SKM-1 (cell line): ENCODE measurements around the gene LRRK1.

Experiments used
- DNase-seq: peaks from one replicate; lab custom pipeline; 2025; ENCODE audit not compliant: unreplicated experiment; lab: John Stamatoyannopoulos, UW

Gene LRRK1

GRCh38 chr15:100890051-100890720 lies 29.0 kb upstream of the LRRK1 start:
- DNase-seq, result no peak

DNA sequence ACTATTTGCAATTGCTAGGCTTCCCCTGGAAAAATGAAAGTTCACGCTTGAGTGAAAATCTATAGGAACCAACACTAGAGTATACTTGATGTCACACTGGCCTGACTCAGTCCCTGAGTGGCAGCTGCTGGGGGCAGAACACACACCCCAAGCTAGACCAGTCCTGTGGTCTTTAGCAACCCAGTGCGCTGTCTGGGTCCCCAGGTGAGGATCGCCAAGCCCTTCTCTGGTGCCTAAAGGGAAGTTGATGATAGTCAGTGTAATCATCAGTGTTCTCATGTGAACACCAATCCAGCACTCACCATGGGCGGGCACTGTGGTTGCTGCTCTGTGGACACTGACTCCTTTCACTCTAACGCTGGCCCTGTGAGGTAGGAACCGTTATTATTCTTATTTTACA lies 28.3 kb upstream of the LRRK1 start:
- DNase-seq, result no peak

- DNase-seq, result no peak
Observed at GRCh38 chr15:100891307-100892012, 27.7 kb upstream of the LRRK1 start.

DNA sequence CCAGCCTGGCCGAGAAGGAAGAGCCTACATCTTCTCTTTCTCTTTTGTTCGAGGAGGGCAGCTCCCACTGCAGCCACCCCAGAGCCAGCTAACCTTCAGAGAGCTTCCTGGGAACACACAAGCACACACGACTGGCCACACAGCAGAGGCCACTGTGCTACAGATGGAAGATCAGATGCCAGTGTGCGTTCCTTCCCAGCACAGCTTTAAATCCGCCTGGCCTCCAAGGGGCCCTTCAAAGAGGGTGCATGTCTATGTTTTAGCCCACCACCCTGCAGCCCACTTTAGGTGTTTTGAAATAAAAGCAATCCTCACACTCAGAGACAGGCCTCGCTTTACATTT lies 27.2 kb upstream of the LRRK1 start:
- DNase-seq, result no peak

GRCh38 chr15:100893261-100893963 lies 25.7 kb upstream of the LRRK1 start:
- DNase-seq, result no peak

DNA sequence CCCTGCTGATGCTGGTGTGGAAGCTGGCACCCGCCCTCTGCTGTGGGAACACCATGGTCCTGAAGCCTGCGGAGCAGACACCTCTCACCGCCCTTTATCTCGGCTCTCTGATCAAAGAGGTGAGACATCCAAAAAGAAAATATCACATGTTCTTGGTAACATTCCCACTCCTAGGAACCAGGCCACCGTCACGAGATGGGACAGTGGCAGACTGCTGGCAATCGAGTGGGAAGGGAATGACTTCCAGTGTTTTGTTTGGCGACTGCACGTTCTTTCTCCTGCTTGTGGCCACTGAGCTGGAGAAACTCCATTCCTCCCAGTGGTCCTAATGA lies 25.2 kb upstream of the LRRK1 start:
- DNase-seq, result no peak

GRCh38 chr15:100895721-100896120 lies 23.4 kb upstream of the LRRK1 start:
- DNase-seq, result no peak

- no peak for DNase-seq
Observed at GRCh38 chr15:100897221-100898151, 21.7 kb upstream of the LRRK1 start.

GRCh38 chr15:100898152-100898490 lies 21.0 kb upstream of the LRRK1 start:
- DNase-seq, result no peak

DNA sequence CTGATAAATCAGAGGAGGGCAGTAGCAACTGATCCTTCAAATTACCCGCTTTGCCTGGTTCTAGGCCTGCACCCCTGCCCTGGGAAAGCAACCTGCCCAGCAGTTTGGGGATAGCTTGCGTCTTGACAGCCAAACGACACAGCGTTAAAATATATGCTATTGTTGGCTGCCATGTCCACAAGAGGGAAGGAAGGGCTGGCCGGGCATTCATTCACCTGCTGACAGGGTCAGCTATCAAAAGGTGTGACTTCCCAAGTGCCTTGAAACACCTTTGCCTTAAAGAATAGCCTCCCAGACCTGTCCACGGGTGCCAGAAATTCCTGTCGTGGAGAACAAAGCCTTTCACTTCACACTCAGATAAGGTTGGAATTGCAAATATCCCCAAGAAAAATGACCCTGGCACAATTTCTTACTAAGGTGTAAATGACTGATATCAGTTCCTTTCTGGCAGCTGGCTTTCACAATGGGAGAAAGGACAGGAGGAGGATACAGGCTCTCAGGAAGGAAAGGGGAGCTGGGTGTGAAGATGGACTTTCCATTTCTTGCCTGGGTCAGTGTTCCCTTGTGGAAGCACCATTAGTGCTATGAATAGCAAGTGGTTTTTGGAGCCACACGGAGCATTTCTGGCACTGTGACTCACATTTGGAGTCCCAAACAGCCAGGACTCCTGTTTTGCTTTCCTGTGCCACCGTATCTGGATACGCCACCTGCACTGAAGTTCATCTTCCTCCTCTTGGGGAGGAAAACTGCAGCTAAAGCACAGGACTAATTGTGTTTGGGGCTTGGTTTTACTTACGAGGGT lies 20.3 kb upstream of the LRRK1 start:
- no peak for DNase-seq

DNA sequence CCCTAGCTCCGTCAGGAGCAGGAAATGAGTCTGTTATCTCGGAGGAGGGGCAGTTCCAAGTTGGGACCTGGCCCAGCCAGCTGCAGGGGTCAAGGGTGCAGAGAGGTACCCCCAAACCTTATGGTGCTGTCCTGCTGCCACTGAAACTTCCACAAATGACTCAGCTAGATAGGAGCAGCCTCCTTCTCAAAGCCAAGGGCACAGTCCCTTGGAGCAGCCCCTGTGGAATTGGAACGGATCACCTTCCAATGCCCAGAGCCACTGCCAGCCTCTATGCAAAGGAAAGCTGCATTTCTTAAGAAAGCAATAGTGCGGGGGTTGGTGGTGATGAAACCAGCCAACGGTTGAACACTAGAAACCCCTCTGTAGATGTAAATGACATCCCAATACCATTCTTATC lies 19.6 kb upstream of the LRRK1 start:
- no peak for DNase-seq

DNA sequence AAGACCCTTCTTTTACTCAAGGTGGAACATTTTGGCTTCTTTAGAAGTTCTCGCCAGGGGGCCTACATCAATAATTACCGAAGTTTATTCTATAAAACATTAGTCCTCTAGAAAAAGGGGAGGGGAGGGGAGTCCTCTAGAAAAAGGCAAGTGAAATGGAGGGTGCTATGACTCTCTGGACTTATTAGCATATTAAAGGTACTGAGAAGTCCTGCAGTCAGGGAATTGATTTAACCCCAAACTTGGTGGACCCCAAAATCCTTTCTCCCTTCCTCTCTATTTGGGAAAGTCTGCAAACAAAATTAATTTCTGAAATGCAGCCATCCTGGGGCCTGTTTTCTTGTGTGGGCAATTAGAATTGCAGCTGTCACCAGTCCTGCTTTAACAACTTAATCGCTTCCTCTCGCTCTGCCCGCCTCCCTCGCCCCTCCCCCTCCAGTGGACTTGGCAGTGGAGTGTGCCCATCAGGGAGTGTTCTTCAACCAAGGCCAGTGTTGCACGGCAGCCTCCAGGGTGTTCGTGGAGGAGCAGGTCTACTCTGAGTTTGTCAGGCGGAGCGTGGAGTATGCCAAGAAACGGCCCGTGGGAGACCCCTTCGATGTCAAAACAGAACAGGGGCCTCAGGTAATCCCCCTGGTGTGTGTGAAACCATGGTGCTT lies 18.9 kb upstream of the LRRK1 start:
- DNase-seq, result no peak

- DNase-seq, result no peak
Observed at GRCh38 chr15:100900795-100901169, 18.4 kb upstream of the LRRK1 start.

DNA sequence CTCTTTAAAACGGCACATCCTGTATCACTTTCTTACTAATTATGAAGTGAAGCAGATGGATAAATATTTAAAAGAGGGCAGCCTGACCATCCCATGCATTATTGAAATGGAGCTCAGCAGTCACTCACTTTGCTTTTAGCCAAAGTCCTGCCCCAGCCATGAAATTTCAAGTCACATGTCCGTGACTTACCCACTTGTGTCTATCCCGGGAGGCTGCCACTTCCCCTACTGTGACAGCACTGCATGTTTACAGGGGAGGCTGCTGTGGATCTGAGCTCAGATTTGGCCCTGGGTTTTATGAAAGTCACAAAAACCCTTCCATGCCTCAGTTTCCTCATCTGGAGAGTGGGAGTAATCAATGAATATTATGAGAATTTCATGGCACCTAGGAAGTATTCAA lies 17.9 kb upstream of the LRRK1 start:
- no peak for DNase-seq

GRCh38 chr15:100901702-100902435 lies 17.3 kb upstream of the LRRK1 start:
- DNase-seq, result no peak

GRCh38 chr15:100902436-100903167 lies 16.6 kb upstream of the LRRK1 start:
- DNase-seq, result no peak

DNA sequence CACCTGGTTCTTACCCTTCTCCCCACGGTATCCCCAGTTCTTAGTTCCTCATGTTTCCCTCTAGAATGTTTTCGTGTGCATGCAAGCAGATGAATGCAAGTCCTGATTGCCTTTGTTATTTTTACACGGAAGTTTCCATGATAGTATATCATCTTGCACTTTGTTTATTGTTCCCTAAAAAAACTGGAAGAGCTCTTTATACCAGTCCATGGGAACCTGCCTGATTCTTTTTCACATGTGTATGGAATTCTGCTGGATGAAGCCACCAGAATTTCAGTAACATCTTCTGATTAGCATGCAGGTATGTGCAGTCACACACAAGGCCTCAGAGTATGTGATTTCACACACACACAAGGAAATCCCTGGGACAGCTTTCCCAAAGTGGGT lies 16.0 kb upstream of the LRRK1 start:
- DNase-seq, result no peak

- DNase-seq, result no peak
Observed at GRCh38 chr15:100905850-100906249, 13.3 kb upstream of the LRRK1 start.

DNA sequence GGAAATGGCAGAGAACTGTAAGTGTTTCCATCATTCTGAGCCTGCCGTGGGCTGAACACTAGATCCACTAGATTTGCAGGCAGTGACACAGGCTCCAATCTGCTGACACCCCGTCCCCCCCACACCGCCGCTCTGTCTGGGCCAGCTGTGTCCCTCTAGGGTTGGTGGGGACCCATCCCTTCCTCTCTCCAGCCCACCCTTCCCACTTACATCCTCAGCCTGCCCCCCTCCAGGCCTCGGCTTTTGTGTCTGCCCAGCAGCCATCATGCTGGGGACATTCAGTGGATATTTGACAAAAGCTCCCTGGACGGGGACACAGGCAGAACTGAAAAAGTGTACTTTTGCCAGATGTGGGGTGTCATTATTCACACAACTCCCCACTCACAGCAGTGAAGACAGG lies 10.7 kb upstream of the LRRK1 start:
- no peak for DNase-seq
